Measurements from ENCODE around the gene ASTL. TPM values are rescaled to one million over a fixed set of nuclear protein-coding genes. Genes with fewer than 3 reads are reported as not detected.

ASTL gene
- total RNA-seq, 1 donor from 2014 or later = 1.4 TPM

- DNase-seq (ENCODE audit: low spot score) = no peak
Measured at GRCh38 chr2:96130483-96130882, 7.8 kb downstream of the ASTL start.

DNA sequence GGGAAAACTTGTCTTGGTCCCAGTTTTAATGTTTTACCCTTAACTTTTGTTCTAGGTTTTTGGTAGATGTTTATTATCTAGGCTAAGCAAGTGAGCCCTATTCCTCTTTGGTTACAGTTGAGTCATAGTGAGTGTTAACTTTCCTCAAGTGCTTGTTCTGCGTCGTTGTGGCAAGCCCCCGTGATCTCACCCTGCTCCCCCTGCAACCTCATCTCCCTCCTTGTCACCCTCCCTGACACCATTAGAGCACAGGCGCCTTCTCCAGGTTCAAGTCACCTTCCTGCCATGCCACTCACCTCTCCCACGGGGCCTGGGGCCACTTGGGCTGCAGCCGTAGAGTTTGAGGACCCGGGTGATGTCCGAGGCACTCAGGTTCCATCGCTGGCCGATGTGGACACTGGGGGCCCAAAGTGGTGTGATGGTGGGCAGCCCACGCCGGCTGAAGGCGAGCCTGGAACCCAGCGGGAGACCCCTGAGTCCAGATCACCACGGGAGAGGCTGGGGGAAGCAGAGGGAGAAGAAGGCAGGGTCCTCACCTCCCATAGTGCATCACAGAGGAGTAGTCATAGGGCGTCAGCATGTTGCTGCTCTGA lies 8.7 kb downstream of the ASTL start:
- no peak for DNase-seq (ENCODE audit: low spot score)

DNA sequence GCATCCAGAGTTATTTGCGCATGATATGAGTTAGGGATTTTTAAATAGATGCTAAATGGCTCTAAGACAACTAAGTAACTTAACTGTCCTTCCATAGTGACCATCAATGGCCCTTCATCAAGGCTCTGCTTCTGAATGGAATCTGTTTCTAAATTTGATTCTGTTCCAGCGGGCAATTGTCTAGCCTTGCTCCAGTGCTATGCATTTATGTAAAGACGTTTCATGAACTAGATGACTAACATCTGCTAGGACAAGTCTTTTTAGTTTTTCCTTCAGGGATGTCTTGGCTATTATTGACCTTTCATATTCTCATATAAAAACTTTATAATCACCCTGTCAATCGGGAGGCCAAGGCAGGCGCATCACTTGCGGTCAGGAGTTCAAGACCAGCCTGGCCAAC lies 9.8 kb downstream of the ASTL start:
- DNase-seq (ENCODE audit: low spot score) = no peak

DNA sequence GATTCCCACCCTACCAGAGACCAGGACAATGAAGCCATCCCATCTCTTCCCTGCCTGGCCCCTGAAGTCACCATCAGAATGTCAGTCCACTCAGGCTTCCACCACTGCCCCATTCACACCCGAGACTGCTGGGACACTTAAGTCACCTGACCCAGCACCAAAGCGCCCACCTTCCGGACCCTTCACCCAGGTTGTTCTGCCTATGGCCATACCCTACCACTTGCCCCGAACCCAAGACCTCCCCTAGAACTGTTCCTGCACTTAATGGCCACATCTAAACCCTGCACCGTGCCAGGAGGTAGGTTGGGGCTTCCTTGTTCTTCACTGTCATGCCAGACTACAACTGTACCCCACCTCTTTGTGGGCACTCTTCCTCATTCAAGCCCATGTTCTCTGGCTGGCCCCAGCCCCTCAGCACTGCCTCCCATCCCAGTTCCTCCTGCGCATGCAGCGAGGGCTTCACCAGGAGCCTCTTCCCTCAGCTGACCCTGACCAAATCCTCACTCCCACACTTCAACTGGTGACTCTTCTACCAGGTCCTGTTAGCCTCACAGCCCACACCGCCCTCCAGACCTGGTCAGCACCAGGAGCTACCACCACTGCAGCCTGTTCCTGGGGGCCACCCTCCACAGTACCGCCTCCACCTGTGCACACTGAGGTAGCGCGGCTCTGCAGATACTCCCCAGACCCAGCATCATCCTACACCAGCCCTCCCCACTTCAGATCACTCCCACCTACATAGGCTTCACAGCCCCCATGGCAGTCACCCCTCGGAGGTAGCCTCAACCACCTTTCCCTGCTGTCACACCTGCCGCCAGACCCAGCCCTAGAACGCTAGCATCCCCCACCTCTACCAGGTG lies 13.7 kb downstream of the ASTL start:
- no peak for DNase-seq (ENCODE audit: low spot score)

GRCh38 chr2:96123936-96124335 lies 14.4 kb downstream of the ASTL start:
- DNase-seq (ENCODE audit: low spot score) = no peak

DNA sequence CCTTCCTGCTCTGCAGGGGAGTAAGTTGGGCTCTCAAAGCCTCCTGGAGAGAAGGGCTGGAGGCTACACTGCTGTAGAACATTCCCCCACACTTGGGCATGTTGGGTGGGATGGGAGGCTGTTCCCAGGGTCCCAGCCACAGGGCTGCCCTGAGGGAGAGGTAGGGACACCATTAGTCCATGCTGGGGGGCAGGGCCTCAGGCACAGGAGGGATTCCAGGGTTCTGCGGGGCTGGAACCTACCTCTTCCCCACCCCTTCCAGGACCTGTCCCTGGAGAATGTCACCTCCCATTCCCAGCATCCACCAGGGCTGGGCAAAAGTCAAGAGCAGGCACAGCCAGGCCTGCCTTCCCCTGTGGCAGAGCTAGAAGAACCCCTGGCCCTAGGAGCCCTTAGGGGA lies 15.0 kb downstream of the ASTL start:
- no peak for DNase-seq (ENCODE audit: low spot score)

DNA sequence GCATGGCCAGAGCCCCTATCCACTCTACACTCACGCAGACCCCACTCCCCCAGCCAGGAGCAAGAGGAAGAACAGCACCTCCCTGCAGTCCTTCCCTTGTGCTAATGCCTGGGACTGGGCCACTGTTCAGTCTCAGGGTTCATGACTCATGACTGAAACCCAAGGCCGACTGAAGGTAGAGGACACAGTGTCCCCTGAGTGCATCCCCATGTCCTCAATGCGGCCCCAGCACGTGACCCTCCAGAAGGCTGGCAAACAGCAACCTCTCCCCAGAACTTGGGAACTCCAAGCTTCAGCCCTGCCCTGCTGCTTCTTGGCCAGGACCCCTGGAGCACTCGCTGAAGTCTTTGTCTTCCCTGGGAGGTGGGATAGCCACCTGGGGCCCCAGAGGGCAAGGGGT lies 15.9 kb downstream of the ASTL start:
- DNase-seq (ENCODE audit: low spot score) = no peak

- DNase-seq (ENCODE audit: low spot score) = no peak
Measured at GRCh38 chr2:96121414-96121813, 16.9 kb downstream of the ASTL start.

GRCh38 chr2:96120991-96121390 lies 17.3 kb downstream of the ASTL start:
- DNase-seq (ENCODE audit: low spot score) = no peak

DNA sequence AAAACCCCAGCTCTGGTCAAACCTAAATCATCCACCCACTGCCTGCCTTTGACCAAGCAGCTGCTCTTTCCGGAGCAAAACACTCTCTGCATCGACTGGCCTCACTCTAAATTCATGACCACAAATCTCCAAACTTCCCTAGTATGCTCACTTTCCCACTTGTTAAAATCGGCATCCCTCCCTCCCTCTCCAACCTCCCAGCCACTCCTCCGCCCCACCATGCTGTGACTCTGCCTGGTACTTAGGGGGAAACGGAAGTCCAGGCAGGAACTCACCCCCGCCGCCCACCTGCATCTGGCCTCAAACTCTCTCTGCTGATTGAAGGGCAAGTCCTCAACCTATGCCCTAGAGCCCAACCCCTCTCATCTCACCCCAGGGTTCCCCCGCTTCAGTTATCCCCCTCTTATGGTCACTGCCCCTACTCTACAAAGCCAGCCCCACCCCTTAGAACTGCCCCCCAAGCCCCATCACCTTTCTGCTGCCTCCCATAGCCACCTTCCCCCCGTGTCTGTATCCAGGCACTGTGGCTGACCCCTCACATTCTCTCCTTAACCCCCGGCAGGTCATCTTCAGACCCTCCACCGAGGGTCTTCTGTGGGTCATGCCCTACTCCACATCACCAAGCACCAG lies 18.1 kb downstream of the ASTL start:
- no peak for DNase-seq (ENCODE audit: low spot score)

DNA sequence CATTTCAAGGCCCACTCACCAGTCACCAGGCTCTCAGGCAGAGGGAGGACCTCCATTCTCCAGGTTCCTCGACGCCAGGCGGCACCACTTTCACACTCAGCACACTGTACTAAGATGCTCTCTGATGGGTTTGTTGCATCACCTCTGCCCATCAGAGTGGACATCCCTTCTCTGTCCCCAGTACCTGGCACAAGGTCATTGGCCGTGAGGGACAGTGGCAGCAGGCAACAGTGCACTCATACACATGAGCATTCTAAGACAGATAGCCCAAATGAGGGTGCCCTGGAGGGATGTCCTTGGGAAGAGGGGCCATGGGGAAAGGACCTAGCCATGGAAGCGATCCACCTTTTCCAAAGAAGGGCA lies 18.9 kb downstream of the ASTL start:
- DNase-seq (ENCODE audit: low spot score) = no peak

- no peak for DNase-seq (ENCODE audit: low spot score)
Measured at GRCh38 chr2:96118698-96119388, 19.5 kb downstream of the ASTL start.

- peak; percentile 27 for DNase-seq (ENCODE audit: low spot score)
Measured at GRCh38 chr2:96117701-96118588, 20.4 kb downstream of the ASTL start.

- DNase-seq (ENCODE audit: low spot score) = peak; percentile 53
Measured at GRCh38 chr2:96116879-96117533, 21.3 kb downstream of the ASTL start.

DNA sequence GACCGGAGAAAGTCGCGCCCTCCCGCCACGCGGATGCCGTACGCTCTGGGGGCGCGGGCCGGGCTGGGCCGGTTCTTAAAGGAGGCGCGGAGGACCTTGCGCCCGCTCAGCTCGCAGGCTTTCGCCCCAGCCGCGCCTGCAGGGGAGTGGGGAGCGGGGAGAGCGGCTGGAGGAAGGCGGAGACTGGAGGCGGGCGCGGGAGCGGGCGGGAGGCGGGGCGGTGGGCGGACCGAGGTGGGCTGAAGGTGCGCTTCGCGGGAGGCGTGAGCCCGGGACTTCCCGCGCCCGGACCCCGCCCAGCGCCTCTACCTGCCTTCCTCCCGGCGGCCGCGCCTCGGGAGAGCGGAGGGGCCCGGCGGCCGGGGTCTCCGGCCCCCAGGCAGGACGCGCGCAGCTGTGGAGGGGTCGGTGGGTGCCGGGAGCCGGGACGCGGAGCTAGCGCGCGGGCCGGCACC lies 21.9 kb downstream of the ASTL start, which contains the start of gene ADRA2B:
TSS of gene ADRA2B (minus strand) at position 148 of the 455 bp plus-strand sequence. CDS start 422 bp downstream, outside the sequence.
- peak; percentile 68 for DNase-seq (ENCODE audit: low spot score)

GRCh38 chr2:96115631-96116423 lies 22.5 kb downstream of the ASTL start:
- no peak for DNase-seq (ENCODE audit: low spot score)

GRCh38 chr2:96114903-96115581 lies 23.3 kb downstream of the ASTL start:
- no peak for DNase-seq (ENCODE audit: low spot score)

DNA sequence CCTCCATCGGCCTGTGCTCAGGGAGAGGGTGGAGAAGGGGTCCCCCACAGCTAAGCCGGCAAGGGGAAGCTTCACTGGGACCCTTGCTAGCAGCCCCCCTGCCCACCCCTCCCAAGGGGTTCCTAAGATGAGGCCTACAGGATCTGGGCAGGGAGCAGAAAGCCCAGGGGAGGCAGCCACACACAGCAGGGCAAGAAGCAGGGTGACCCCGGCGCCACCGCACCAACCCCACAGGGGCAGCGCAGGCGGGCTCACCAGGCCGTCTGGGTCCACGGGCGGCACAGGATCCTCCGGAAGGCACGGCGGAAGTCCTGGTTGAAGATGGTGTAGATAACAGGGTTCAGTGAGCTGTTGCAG lies 23.8 kb downstream of the ASTL start:
- no peak for DNase-seq (ENCODE audit: low spot score)

DNA sequence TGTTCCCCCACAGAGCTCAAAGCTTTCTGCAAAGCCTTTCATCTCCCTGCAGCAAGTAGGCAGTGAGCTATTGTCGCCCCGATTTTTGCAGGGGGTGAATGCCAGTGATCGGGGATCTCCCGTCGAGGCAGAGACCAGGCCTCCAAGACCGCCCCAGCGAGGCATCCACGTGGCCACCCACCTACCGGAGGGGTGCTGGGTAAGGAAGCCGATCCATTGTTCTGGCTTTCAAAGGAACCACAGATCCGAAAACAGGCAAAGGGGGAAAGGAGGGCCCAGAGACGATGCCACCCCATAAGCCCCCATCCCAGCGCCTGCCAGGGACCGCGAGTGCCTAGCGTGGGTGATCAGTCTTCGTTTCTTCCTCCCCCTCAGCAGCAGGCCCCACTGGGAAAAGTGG lies 24.4 kb downstream of the ASTL start:
- DNase-seq (ENCODE audit: low spot score) = no peak
